Nephron progenitor cell (in vitro differentiated cells): ENCODE data around the gene CLC.

Experiments used
- DNase-seq: peaks from one replicate; pipeline ENCODE4 v3.0.0; 2021
- H3K27ac Mint-ChIP-seq: 2 replicates; pipeline ENCODE4 v1.8.0; 2021; ENCODE audit warnings: mild to moderate bottlenecking, moderate library complexity, mixed read lengths
- H3K27me3 Mint-ChIP-seq: 2 replicates; pipeline ENCODE4 v1.8.0; 2021; ENCODE audit warnings: mild to moderate bottlenecking, low read depth, mixed read lengths; ENCODE audit not compliant: poor library complexity
- H3K36me3 Mint-ChIP-seq: 2 replicates; pipeline ENCODE4 v1.8.0; 2021; ENCODE audit warnings: low read depth, mixed read lengths
- H3K4me1 Mint-ChIP-seq: 2 replicates; pipeline ENCODE4 v1.8.0; 2021; ENCODE audit warnings: mixed read lengths
- H3K4me3 Mint-ChIP-seq: 2 replicates; pipeline ENCODE4 v1.8.0; 2021; ENCODE audit warnings: mild to moderate bottlenecking, moderate library complexity, mixed read lengths
- H3K9me3 Mint-ChIP-seq: 2 replicates; pipeline ENCODE4 v1.8.0; 2021; ENCODE audit warnings: mild to moderate bottlenecking, moderate library complexity, mixed read lengths
- CTCF ChIP-seq: fragments of 200-600 bp; sonication (generic); IDR thresholded peaks from 2 replicates; pipeline ENCODE4 v1.5.0; 2021; ENCODE audit warnings: antibody characterized with exemption

Gene CLC

GRCh38 chr19:39737891-39738290, at the start of gene CLC:
CLC (minus strand) TSS chr19:39738029; CDS start chr19:39737952, 77 bp downstream.
- Mint-ChIP-seq H3K4me3 (no peak within 1 kb of the TSS), H3K36me3 (no peaks in the 10 kb centered on the region), H3K27ac (no peak within 1 kb of the TSS), H3K27me3 (peaks cover 39% of the 10 kb centered on the region), H3K9me3 (peaks cover 2% of the 10 kb centered on the region), H3K4me1 (no peaks in the 10 kb centered on the region)
- TF ChIP-seq CTCF: no peak
- no peak for DNase-seq

GRCh38 chr19:39780894-39781293, 43.1 kb upstream of the CLC start:
- no peaks in the 10 kb centered on the region for H3K9me3 Mint-ChIP-seq
- H3K4me1 Mint-ChIP-seq: no peaks in the 10 kb centered on the region
- TF ChIP-seq CTCF: no peak
- H3K27ac Mint-ChIP-seq: no peak overlapping the region
- no peak for DNase-seq
- H3K27me3 Mint-ChIP-seq: peaks cover 53% of the 10 kb centered on the region
- no peak overlapping the region for H3K4me3 Mint-ChIP-seq
- H3K36me3 Mint-ChIP-seq: no peaks in the 10 kb centered on the region

GRCh38 chr19:39778763-39779162, 40.9 kb upstream of the CLC start, which contains the start of gene LEUTX:
LEUTX (plus strand) TSS chr19:39778854; CDS start chr19:39778921, 67 bp downstream.
- Mint-ChIP-seq H3K27me3 (peaks cover 43% of the 10 kb centered on the region), H3K9me3 (no peaks in the 10 kb centered on the region), H3K36me3 (no peaks in the 10 kb centered on the region), H3K27ac (no peak within 1 kb of the TSS), H3K4me3 (no peak within 1 kb of the TSS), H3K4me1 (no peaks in the 10 kb centered on the region)
- TF ChIP-seq CTCF: no peak
- no peak for DNase-seq

DNA sequence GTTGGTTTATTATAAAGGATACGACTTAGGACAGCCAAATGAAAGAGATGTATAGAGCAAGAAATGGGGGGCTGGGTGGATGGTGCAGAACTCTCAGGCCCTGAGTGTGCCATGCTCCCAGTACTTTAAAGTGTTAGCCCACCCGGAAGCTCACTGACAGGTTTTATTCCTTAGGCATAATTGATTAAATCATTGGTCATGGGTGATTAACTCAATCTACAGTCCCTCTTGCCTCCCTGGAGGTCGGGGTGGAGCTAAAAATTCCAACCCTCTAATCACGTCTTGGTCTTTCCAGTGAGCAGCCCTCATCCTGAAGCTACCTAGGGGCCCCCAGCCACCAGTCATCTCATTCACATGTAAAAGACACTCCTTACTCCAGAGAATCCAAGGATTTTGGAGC, 31.0 kb upstream of the CLC start:
- Mint-ChIP-seq H3K27ac (no peak overlapping the region), H3K9me3 (peaks cover 8% of the 10 kb centered on the region), H3K27me3 (peaks cover 25% of the 10 kb centered on the region), H3K4me3 (no peak overlapping the region), H3K36me3 (no peaks in the 10 kb centered on the region), H3K4me1 (peaks cover 7% of the 10 kb centered on the region)
- DNase-seq: no peak
- TF ChIP-seq CTCF: no peak

- no peaks in the 10 kb centered on the region for H3K36me3 Mint-ChIP-seq
- H3K4me1 Mint-ChIP-seq: peaks cover 7% of the 10 kb centered on the region
- H3K27ac Mint-ChIP-seq: no peak overlapping the region
- TF ChIP-seq CTCF: no peak
- no peak for DNase-seq
- H3K4me3 Mint-ChIP-seq: no peak overlapping the region
- H3K9me3 Mint-ChIP-seq: peaks cover 8% of the 10 kb centered on the region
- peaks cover 25% of the 10 kb centered on the region for H3K27me3 Mint-ChIP-seq
Observed at GRCh38 chr19:39768334-39768733, 30.5 kb upstream of the CLC start.
